Retinal pigment epithelial cell (primary cell): ENCODE data around the gene CSNK1A1L.
"Not testable (repeated sequence)": the region's sequence is repeated elsewhere in the genome, so short reads cannot be mapped to it uniquely, and the experiment has no call there.

Experiments
- DNase-seq: peaks from one replicate; pipeline ENCODE4 v3.0.0-alpha.2; 2010; ENCODE audit warnings: low read depth
- H3K4me3 ChIP-seq: 2 replicates; pipeline ENCODE4 v1.5.1; 2011; ENCODE audit warnings: mild to moderate bottlenecking, low read length, control low read depth, moderate library complexity
- TF ChIP-seq, protein P1 (sequence below): conservative IDR thresholded peaks from 2 replicates; pipeline ENCODE4 v1.5.1; 2011; ENCODE audit warnings: low read depth, low read length, control low read depth, inconsistent platforms

The CSNK1A1L gene

DNA sequence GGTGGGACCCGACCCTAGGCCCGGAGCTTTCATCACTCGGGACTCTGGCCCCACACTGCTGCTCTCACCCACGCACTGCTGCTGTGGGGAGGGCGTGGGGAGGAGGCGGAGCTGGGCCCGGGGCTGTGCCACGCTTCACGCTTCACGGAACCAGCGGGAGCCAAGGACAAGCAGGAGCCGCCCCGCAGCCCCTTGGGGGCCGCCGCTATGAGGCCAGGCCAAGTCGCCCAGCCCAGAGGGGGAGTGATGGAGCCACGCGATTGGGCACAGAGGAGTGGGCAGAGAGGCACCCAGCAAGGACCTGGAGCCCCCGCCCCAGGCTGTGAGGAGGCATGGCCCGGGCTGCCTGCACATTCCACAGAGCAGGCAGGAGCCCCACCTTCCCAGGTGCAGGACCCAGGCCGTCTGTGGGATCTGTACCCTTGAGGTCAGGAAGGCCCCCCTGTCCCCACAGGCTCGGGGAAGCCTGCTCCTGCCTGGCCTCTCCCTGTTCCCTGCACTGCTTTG, 35.8 kb downstream of the CSNK1A1L start:
- TF ChIP-seq, protein P1, sequence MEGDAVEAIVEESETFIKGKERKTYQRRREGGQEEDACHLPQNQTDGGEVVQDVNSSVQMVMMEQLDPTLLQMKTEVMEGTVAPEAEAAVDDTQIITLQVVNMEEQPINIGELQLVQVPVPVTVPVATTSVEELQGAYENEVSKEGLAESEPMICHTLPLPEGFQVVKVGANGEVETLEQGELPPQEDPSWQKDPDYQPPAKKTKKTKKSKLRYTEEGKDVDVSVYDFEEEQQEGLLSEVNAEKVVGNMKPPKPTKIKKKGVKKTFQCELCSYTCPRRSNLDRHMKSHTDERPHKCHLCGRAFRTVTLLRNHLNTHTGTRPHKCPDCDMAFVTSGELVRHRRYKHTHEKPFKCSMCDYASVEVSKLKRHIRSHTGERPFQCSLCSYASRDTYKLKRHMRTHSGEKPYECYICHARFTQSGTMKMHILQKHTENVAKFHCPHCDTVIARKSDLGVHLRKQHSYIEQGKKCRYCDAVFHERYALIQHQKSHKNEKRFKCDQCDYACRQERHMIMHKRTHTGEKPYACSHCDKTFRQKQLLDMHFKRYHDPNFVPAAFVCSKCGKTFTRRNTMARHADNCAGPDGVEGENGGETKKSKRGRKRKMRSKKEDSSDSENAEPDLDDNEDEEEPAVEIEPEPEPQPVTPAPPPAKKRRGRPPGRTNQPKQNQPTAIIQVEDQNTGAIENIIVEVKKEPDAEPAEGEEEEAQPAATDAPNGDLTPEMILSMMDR: no peak
- H3K4me3 ChIP-seq: no peak overlapping the region
- no peak for DNase-seq

DNA sequence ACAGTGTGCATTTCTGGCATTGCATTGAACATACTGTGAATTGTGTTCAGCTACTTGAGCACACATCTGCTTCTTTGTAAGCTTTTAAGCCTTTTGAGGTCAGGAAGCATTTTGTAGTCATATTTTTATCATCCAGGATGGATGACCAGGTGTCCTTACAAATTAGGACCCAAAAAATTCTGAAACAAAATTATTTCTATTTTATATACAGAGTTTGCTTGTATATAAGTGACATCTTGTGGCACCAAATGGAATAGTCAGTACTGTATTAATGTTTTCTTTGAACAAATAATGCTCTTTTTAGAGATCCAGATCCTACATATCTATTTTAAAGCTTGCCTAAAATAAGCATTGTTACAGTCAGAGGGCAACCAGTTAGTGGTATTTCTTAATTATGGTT, 36.5 kb downstream of the CSNK1A1L start:
- H3K4me3 ChIP-seq: no peak overlapping the region
- DNase-seq: no peak
- TF ChIP-seq, protein P1: no peak

DNA sequence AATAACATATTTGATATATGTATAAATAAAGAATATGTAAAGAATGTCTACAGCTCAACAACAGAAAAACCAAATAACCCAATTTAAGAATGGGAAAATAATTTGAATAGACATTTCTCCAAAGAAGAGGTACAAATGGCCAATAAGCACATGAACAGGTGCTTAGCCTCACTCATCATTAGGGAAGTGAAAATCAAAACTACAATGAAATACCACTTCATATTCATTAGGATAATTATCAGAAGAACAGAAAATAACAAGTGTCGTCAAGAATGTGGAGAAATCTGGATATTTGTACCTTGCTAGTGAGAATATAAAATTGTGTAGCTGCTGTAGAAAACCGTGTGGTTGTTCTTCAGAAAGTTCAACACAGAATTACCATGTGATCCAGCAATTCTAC, 37.6 kb downstream of the CSNK1A1L start:
- TF ChIP-seq, protein P1: no peak
- DNase-seq: no peak
- H3K4me3 ChIP-seq: no peak overlapping the region

DNA sequence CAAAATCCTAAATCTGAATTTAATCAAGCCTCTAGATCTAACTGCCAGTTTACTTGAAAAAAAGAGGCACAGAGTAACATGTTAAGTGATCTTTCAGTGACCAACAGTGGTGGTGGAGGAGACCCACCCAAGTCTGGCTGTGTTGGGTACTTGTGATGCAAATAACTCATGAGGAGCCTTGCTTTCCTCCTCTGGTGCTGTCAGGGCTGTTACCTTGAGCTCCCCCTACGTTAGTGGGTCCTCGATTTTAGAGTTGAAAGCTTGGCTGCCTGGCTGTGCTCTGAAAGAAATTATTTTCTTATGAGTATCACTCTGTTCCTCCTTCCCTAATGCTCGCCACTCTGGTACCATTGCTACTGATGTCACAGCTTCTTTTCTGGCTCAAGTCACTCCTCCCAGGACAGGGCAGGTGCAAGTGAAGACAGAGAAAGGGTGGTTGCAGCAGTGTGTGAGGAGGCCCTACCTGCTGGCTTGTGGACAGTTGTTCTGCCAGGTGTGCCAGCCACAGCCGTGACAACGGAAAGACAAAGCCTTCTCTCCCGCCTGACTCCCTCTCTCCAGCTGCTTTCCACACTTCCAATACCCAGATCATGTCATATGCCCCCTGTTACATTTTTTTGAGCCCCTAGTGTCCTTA, 39.5 kb downstream of the CSNK1A1L start:
- TF ChIP-seq, protein P1: no peak
- no peak for DNase-seq
- no peak overlapping the region for H3K4me3 ChIP-seq

DNA sequence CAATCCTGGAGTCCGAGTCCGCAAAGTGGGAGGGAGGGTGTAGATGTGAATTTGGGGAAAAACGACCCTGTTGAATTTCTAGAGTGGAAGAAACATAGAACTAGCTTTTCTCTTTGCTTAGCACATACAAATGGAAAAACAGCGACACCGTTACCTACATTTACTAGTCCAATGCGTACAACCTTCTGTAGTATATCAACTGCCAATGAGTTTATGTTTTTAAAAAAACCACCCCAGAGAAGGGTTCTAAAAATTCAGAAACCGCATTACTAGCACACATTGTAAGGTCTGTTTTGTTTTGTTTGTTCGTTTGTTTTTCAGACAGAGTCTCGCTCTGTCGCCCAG, 45.6 kb downstream of the CSNK1A1L start:
- DNase-seq: no peak
- TF ChIP-seq, protein P1: no peak
- H3K4me3 ChIP-seq: peak overlapping the region; percentile 97

- H3K4me3 ChIP-seq: peak within 1 kb of the TSS; percentile 97
- DNase-seq: peak; percentile 65
- TF ChIP-seq, protein P1: no peak
These were observed 46.3 kb downstream of the CSNK1A1L start, which contains the start of gene SUPT20H for GRCh38 chr13:37058910-37059847. TSS of gene SUPT20H (minus strand) at chr13:37059688. CDS start at chr13:37051490, 8,198 bp downstream.

DNA sequence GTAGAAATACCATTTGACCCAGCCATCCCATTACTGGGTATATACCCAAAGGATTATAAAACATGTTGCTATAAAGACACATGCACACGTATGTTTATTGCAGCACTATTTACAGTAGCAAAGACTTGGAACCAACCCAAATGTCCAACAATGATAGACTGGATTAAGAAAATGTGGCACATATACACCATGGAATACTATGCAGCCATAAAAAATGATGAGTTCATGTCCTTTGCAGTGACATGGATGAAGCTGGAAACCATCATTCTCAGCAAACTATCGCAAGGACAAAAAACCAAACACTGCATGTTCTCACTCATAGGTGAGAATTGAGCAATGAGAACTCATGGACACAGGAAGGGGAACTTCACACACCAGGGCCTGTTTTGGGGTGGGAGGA, 49.2 kb downstream of the CSNK1A1L start:
- not testable (repeated sequence) for H3K4me3 ChIP-seq, DNase-seq
